GM18870 (cell line): Measurements from ENCODE around the gene TLE5.
"Not testable (repeated sequence)": the region's sequence is repeated elsewhere in the genome, so short reads cannot be mapped to it uniquely, and the experiment has no call there.

Experiments
- ATAC-seq: cut with Tn5 transposase; IDR thresholded peaks from one replicate; pipeline ENCODE4 v1.9.1; 2021; ENCODE audit warnings: moderate library complexity; ENCODE audit not compliant: unreplicated experiment

The TLE5 gene

DNA sequence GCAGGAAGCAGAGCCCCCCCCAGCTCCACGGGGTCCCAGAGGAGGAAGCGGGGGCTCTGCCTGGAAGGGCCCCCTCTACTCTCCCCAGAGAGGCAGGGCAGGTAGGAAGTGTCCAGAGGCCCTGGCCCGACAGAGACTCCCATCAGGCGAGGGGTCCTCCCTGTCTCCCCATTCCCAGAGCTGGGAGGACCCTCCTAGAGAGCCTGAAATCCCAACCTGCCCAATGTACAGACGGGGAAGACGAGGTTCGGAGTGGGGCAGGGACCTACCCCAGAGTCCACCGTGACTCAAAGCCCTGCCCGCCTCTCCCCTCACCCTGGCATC is 34.4 kb downstream of the TLE5 start:
- ATAC-seq, result no peak

DNA sequence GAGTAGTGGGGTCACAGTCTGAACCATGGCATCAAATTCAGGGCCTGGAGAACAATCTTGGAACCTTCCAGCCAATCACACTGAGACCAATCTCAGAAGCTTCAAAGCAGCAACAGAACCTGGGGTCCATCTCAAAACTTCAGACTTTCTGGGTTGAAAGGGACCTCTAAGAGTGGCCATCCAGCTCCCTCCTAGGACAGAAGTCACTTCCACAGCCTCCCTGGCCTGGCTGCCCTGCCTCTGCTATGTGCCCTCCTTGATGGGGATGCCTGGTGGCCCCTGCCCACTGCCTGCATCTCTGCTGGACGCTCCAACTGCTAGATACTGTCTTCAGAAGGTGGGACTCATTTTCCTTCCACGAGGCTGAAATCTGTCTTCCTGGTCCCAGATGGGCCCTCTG is 35.0 kb downstream of the TLE5 start:
- ATAC-seq, result no peak

DNA sequence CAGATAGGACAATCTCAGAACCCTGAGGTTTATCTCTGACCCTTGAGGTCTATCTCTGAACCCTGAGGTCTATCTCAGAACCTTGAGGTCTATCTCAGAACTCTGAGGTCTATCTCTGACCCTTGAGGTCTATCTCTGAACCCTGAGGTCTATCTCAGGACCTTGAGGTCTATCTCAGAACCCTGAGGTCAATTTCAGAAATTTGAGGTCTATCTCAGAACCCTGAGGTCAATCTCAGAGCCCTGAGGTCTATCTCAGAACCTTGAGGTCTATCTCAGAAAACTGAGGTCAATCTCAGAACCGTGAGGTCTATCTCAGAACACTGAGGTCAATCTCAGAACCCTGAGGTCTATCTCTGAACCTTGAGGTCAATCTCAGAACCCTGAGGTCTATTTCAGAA is 35.5 kb downstream of the TLE5 start:
- no peak for ATAC-seq

DNA sequence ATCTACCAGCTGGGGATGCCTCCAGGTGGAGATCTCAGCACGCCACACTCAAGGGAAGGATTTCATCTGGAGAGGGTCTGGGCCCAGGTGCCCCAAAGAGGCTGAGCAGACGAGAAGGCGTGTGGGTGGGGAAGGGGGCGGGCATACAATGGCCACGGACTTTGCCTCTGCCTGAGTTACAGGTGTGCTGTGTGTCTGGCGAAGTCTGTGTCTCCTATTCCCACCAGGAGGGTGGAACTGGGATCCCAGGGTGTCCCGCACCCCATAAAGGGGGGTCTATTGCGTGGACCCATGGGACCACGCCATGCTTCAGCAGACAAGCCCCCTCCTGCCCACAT is 36.8 kb downstream of the TLE5 start:
- no peak for ATAC-seq

DNA sequence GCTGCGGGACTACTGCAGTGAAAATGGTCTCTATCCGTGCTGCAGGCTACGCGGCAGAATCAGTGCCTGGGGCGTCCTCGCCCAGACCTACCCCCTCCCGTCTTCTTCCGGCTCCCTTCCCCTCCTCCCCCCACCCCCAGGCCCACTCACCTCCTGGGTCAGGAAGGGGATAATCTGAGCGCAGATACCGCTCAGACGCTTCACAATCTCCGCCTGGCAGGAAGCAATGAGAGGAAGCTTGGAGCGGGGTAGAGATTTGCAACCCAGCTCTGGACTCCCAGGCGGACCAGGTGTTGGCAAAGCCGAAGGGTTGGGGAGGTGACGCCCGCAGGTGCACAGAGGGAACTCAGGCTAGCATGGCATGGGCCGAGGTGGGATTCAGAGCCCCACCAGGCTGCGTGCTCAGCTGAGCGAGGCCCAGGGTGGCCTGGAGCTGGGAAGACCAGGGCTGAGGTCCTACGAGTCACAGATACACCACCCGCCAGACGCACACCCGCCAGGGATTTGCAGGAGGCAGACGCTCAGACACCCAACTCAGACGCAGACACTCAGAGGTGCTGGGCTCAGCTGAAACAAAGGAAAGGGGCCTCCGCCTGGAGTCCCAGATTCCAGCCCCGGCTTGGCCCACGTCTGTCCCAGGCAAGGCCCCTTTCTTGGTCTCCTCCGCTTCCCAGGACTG is 37.3 kb downstream of the TLE5 start:
- ATAC-seq, result no peak

DNA sequence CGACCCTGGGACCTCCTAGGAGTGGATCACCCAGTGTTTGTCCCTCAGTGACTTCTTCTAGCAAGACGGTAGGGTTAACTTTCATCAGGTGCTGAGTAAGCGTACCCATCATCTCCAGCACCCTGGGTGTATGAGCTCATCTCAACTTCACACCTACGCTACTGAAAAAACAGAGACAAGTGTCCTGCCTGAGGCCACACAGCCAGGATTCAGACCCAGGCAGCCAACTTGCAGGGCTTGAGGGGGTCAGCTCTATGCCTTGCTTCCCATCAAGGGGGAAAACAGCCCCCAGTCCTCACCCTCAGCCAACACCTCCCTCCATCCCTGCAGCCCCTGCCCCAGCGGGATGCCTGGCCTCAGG is 37.8 kb downstream of the TLE5 start:
- ATAC-seq, result no peak

DNA sequence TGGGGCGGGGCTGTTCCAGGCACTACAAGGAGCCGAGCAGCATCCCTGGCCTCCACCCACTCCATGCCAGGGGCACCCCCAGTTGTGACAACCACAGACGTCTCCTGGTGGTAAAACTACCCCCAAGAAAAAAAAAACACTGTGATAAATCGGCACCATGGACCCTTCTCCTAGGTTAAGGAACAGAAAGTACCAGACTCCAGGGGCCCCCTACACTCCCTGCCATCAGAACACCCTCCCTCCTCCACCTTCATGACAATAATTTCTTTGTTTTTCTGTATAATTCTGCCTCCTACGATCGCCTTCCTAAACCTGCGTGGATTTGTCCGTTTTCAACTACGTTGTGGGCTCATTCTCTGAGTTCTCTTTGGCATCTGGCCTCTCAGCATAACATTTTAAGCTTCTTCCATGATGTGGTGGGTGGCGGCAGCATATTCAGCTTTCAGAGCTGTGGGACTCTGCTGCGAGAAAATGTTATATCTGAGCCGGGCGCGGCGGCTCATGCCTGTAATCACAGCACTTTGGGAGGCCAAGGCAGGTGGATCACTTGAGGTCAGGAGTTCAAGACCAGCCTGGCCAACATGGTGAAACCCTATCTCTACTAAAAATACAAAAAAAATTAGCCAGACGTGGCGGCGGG is 41.9 kb downstream of the TLE5 start:
- no peak for ATAC-seq

DNA sequence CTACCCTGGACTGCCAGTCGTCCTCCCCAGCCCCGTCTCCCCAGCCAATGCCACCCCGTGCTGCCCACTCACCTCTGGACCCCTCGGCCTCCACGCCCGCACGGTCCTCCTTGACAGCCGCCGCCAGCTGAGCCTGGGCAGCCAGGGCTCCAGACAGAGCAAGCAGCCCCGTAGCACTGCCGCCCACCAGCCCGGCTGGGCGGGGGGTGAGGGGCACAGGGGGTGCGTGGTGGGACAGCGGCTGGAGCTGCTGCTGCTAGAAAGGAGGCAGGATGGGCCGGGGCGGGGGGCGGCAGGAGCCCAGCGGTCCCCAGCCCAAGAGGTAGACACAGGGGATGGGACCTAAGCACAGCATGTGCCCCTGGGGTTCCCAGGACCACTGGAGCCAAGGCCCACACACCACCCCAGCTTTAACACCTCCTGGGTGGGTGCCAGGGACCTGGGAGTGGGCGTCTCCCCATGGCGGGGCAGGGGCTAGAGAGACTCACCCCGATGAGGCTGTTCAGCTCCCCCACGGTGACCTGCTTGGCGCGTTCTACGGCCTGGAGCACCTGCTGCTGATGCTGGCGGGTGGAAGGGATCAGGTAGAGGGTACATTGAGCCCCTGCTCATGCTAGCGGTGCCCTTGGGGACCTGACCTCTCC is 43.0 kb downstream of the TLE5 start:
- no peak for ATAC-seq

DNA sequence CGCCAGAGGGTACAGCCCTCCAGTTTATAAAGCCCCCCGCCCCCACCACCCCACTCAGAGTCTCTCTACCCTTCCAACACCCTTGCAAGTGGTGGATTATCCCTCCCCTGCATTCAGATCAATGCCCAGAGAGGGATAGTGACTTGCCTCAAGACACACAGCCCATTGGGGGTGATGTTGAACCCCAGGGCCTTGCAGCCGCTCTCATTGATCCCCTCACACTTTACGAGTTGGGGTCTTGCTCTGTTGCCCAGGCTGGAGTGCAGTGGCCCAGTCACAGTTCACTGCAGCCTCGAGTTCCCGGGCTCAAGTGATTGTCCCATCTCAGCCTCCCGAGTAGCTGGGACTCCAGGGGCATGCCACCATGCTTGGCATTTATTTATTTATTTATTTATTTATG is 44.4 kb downstream of the TLE5 start:
- ATAC-seq, result no peak

DNA sequence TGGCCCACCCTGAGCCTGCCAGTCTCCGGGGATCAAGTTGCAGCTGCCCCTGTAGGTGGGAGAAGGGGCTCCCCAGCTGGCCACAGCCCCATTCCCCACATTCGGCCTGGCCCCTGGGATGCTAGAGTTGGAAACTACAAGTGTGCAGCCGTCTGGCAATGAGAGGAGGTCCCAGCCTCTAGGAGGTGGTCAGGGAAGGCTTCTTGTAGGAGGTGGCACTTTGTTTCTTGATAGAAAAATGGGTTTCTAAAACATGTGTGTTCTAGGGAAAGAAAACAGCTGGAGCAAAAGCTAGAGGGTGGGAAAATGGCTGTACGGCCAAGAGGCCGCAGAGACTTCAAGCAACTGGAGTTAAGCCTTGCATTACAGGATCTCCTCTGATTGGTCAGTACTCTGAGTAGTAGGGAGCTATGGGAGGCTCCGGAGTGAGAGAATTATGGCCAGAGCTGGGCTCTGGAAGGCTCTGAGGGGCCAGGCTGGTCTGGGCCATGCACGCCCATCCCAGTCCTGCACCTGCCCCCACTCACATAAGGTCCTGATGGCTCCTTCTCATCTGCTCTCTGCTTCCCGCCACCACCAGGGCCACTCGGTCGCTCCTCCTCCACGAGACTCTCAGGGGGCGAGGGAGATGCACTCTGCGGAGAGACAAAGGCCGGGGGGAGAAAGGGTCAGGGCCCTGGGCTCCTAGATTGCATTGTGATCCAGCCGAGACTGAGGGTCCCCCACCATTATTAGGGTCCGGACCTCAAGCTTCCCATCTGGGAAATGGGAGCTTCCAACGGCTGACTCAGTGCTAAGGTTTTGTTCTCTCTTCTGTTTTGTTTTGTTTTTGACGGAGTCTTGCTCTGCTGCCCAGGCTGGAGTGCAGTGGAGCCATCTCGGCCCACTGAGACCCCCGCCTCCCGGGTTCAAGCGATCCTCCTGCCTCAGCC is 46.9 kb downstream of the TLE5 start:
- ATAC-seq, result no peak

DNA sequence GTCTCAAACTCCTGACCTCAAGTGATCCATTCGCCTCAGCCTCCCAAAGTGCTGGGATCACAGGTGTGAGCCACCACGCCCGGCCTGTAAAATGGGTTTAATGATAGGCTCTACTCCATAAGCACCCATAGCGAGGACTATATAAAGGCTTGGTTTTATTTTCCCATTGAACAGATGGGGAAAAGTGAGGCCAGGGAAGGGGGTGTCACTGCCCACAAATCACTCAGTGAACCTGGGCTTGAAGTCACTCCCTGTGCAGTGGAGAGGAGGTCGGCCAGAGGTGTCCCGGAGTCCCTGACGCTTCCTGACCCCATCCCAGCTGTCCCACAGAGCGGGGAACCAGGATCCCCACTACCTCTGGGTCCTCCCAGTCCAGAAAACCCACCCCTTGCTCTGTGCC is 48.2 kb downstream of the TLE5 start:
- ATAC-seq, result no peak

DNA sequence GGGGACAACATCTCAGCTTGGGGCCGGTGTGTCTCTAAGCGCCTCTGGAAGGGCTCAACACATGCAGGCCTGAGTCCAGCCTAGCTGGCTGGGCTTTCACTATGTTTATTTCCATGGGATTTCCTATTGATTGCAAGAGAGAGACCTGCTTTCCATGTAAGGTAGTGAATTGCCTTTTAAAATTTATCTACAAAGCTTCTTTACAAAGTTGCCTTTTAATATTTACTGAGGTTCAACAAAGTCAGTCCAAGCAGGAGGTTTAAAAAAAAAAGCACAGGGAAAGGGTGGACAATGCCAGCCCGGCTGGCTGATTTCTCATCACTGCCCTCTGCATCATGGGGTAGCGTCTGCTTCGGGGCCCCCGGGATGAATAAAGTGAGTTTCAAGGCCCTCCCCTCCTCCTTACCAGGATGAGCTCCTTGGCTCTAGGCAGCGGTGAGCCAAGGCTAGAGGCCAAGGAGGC is 49.0 kb downstream of the TLE5 start:
- no peak for ATAC-seq

DNA sequence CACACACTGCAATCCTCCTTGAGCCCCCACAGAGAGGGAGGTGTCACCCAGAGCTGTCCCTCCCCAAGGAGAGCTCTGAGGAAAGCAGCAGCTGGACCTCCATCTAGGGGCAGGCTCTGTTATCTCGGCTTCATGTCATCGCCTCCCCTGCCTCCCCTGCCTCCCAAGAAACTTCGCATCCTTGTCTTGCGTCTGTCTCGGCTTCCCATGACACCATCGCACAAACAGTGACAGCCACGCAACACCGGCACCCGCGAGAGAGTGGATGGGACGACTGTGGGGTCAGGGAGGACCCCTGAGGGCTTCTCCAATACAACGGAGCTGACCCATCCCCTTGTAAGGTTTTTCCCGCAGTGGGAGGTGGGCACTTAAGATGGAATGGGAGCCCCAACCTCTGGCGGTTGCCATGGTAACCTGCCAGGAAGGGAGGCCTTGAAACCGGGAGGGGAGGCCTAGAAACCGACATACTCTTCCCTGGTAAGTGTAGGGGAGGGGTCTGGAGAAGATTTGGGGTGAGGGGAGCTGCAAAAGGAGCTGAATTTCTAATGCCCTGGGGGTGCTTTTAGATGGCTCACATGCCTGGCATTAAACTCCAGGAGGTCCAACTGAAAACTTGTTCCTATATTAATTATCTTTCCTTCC is 49.6 kb downstream of the TLE5 start:
- no peak for ATAC-seq

DNA sequence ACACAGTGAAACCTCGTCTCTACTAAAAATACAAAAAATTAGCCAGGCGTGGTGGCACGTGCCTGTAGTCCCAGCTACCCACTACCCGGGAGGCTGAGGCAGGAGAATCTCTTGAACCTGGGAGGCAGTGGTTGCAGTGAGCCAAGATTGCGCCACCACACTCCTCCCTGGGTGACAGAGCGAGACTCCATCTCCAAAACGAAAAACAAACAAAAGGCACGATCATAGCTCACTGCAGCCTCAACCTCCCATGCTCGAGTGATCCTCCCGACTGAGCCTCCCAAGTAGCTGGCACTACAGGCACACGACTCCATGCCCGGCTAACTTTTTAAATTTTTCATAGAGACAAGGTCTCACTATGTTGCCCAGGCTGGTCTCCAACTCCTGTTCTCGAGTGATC is 50.2 kb downstream of the TLE5 start:
- ATAC-seq, result not testable (repeated sequence)

DNA sequence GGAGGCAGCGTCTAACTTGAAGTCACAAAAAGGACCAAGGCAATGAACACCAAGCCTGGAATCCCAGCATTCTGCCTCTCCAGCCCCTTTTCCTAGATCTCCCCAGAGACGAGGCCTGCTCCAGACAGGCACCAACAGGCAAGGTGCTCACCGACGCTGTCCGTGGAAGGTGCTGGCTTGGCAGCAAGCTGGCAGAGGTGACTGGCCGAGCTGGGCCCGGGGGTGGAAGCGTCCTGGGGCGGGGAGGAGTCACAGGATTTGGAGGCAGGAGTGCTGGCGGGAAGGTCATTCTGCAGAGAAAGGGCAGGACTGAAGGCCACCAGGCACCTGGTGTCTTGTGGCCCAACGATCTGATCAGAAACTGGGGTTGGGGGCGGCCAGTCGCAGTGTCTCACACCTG is 51.4 kb downstream of the TLE5 start:
- ATAC-seq, result no peak

DNA sequence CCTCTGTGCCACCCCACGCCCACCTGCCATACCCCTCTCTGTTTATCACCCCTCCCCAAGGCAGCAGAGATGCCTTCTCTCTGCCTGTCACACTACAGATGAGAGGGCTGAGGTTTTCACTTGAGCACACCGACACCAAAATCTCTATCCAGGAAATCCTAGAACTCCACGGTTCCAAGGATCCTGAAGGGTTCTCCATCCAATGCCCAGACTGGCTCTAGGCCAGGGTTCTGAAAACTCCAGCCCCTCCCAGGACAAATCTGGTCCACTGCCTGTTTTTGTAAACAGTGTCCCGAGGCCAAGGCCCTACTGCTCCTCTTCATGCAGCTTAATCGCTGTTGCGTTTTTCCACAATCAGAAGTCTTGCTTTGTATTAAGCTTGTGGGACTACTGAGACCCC is 53.3 kb downstream of the TLE5 start:
- no peak for ATAC-seq

DNA sequence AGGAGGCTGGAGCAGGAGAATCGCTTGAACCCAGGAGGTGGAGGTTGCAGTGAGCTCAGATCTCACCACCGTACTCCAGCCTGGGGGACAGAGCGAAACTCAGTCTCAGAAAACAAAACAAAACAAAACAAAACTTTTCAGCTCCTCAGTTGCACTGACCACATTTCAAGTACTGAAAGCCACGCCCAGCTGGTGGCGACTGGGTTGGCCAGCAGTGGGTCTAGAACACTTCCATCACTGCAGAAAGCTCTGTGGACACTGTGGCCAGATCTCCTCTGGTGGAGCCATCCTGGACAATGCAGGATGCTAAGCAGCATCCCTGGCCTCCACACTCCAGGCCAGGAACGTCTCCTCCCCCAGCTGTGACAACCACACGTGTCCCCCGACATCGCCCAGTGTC is 54.3 kb downstream of the TLE5 start:
- ATAC-seq, result no peak

DNA sequence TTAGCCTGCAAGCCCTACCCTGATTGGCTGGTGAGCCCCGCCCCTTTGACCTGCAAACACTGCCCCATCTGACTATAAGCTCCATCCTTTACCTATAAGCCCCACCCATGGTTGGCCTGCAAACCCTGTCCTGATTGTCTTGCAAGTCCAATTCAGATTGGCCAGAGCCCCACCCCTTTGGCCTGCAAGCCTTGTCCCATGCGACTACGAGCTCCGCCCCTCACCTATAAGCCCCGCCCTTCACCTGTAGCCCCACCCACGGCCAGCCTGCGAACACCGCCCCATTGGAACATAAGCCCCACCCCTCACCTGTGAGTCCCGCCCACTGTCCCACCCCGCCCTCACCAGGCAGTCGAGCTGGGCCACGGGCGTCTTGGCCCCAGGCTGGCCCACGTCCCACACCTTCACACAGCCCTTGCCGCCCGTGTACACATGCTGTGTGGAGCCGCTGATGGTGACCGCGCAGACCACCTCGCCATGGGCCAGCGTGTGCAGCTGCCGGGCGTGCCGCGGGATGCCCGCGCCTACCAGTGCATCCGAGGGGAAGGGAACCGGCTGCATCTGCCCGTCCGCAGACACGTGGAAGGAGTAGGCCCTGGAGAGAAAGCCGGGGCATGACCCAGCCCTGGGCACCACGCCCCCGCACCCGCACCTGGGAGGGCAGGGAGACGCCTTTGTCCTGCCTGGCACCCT is 56.1 kb downstream of the TLE5 start:
- no peak for ATAC-seq

DNA sequence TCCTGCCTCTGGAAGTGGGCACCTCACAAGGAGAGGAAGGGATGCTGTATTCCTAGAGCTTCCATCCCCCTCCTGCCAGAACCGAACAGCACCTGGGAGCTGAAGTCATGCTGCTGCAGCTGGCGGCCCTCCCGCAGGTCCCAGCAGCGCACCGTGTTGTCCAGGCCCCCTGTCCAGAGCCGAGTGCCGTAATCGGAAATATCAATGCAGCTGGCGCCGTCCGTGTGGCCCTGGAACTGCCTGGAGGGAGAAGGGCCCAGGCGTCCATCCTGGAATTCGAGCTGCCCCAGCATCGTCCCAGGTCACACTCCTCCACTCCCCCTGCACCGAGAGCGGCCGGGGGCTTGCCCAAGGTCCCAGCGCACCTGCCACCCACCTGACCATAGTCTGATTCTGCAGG is 57.0 kb downstream of the TLE5 start:
- ATAC-seq, result no peak

DNA sequence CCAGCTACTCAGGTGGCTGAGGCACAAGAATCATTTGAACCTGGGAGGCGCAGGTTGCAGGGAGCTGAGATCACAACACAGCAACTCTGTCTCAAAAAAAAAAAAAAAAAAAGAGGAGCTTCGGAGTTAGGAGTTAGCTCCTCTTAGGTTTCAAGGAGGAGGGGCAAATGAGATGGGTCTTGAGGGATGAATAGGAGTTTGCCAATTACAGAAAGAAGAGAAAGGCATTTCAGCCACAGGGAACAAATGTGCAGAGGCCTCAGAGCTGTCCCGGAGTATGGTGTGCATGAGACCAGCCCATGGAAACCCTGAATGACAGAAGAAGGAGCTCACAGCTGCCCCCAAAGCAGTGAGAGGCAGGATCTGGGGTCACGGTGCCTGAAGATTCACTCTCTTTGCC is 57.8 kb downstream of the TLE5 start:
- no peak for ATAC-seq

DNA sequence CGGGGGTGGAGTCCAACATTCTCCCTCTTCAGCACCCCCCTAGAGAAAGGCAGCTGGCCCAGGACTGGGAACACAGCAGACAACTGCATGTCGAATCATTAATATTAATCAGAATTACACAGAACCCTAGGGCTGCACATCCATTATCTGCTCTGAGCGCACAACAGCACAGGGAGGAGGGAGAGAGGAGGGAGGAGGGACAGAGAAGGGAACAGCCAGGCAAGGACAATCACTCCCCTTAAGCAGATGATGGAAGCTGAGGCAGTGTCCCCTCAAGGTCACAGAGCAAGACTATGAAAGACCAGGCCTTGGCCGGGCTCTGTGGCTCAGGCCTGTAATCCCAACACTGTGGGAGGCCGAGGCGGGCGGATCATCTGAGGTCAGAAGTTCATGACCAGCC is 59.2 kb downstream of the TLE5 start:
- ATAC-seq, result no peak
